COR-L47 (cell line): ENCODE measurements around the gene MMP12.

Source experiments
- DNase-seq: peaks from one replicate; lab custom pipeline; 2025; lab: John Stamatoyannopoulos, UW

The MMP12 gene

DNA sequence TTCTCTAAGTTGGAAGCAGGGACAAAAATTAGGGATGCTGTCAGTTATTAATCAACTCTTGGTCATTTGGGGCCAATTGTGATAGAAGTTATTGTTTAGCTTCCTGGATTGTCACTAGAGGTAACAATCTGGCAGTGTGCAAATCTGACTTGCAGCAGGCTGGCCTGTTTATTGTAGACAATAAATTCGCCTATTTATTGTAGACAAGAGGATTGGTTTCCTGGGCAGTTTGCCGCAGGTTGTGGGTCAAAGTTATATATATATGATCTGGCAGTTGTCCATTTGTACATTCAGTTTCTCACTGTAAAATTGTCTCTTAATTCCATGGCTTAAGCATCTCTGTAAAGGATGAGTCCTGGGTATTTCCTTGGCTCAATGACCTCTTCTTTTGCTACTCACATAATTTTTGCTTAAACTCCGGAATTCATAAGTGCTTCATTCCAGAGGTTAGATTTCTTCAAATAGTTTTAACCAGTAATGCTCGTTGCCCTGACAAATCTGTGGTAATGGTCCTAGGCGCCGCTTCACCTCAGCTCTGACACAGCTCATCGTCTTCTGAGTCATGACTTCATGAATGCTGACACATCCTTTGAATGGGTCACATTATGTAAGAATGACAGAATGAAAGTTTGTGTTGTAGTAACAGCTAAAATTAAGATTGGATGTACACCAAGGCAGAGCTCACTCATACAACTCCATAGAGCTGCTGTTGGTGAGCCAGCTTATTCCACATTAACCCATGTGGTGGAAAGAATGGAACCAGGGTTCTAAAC is 23.6 kb downstream of the MMP12 start:
- no peak for DNase-seq

DNA sequence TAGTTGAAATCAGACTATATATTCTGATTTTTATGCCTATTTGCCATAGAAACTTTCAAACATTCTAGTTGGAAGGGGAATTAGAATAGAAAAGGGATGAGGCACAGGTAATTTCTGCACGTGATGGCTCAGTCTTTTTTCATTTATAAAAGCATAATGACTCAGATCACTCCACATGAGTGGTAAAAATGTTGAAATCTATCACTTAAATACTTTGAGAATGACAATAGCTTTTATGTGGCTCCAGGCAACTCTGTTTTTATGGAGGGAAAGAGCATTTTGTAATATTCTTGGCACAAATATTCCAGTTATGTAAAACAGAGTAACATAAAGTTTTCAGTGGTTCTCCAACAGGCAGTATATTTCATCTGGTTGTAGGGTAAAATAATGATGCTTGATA is 25.5 kb downstream of the MMP12 start:
- DNase-seq, result no peak

GRCh38 chr11:102846292-102846691 is 28.5 kb downstream of the MMP12 start:
- DNase-seq, result no peak

- no peak for DNase-seq
Observed at GRCh38 chr11:102843489-102843888, 31.3 kb downstream of the MMP12 start, which contains the start of gene MMP3. MMP3 (minus strand) TSS chr11:102843609; CDS start chr11:102843546, 63 bp downstream.

DNA sequence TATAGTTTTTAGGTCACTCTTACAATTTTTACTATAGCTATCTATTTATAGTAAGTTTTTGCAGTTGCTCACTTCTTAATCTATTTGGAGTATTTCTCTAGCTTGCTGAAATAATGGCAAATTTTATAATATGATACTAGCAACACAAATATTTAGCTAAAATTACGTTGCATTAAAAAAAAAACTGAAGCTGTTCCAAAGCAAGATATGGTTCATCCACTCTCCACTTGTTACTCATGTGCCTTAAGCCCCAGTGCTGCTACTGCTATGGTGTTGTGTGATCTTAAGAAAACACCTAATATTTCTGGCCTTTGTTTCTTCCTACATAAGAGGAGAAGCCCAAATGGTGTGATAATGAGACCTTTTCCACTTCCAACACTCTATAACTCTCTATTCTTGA is 31.9 kb downstream of the MMP12 start:
- DNase-seq, result no peak

DNA sequence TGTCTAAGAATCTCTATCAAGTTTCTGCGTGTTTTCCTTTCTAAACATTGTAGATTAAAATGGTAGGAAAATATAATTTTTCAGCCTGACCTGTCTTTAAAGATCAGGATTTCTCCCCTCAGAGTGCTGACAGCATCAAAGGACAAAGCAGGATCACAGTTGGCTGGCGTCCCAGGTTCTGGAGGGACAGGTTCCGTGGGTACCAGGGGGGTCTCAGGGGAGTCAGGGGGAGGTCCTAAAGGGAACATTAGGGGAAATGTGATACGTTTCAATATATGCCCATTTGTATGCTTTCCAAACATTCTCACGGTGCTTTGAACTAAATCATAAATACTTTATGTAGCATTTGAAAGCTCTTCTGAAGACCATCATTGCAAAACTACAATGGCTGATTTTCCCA is 34.8 kb downstream of the MMP12 start:
- DNase-seq, result no peak

DNA sequence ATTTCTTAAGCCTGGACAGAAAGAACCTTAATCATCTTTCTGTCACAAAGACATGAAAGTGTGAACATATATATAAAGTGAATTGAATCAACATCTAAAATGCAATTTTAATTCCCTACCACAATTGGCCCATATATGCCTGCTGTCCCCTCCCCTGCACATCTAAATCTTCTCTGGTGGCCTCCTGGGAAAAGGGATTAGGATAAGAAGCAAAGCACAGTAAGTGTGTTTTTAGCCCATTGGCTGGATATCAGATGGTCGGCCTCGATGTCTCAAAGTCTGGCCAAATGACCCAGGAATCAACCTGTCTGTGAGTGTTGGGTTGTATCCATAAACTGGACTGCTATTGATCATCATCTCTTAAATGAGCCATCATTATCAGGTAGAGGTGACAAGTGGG is 37.1 kb downstream of the MMP12 start:
- no peak for DNase-seq

DNA sequence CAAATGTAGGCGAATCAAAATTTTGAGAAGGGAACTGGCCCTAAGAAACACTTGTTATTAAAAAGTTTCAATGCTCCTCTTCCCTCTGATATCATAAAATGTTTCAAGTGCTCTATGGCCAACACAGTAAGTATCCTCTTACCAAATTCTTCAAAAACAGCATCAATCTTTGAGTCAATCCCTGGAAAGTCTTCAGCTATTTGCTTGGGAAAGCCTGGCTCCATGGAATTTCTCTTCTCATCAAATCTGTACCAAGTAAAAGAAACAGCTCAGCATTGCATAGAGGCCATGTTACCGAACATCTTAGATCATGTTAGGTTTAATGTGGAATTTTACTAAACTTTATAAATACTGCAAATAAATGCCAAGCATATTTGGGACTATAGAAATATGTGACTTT is 37.6 kb downstream of the MMP12 start:
- DNase-seq, result no peak

- no peak for DNase-seq
Observed at GRCh38 chr11:102836290-102836875, 38.4 kb downstream of the MMP12 start.

DNA sequence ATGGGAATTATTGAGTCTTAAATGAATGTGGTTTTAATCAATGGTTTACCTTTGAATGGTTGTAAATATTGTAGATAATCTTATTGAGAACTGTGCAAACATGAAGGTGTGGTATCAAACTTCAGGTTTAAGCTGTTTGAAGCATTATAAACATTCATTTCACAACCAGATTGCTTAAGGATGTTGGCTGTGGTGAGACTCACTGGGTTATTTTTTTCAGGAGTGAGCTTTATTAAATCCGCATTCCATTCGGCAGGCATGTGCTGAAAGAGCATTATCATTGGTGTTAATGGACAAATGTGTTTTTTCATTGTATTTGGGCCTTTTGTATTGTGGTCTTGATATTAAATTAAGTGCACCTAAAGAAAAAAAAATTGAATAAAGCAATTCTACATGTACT is 41.1 kb downstream of the MMP12 start:
- no peak for DNase-seq

DNA sequence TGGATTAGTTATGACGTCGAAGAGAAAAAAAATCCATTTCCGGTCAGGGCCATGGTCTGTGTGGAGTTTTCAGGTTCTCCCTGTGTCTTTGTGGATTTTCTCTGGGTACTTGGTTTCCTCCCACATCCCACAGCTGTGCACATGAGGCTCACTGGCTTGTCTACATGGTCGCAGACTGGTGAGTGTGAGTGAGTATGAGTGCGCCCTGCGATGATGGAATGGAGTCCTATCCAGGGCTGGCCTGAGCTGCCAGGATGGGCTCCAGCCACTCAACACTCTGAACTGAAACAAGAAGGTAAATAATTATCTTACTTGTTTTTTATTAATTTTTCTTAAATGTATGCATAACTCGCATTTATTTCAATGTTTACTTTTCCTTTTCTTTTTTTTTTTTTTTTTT is 42.2 kb downstream of the MMP12 start:
- no peak for DNase-seq

DNA sequence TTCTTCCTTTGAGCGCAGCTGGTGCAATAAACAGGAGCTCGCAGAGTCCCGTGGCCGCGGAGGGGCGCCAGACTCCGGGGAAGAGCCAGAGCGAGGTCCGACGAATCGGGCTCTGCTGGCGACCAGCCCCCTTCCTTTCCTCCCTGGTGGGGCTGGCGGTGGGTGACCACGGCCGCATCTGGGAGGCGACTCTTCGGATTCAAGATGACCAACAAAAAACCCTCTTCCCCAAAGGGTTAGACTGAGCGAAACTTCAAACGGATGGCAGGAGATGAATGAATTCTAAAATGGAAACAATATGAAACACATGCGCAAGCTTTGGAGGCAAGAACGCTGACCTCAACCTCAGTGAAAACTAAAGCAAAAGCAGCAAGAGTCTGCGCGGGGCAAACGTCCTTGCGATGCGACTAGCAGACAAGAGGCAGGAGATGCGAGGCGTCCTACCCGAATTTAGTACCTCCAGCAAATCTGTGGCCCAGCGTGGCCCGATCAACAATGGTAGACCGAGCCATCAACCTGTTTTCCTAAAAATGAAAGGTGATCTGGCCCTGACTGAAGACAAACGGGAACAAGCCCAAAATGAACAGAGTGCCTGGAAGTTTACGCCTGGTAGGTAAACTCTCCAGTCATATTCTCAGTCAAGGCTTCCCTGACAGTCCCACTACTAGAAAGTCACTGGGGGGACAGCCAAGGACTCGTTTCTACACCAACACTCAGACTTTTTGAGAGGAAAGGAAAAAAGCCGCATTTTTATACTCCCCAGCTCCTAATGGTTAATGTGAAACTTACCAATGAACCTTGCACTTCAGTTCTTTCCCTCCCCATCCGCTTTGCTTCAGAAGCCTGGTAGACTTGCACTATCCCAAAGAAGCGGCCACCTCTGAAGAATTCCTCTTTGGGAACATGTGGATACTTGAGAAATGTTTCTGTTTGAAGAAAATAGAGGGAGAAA is 43.0 kb downstream of the MMP12 start:
- DNase-seq, result no peak

- DNase-seq, result no peak
Observed at GRCh38 chr11:102831128-102831488, 43.7 kb downstream of the MMP12 start.

DNA sequence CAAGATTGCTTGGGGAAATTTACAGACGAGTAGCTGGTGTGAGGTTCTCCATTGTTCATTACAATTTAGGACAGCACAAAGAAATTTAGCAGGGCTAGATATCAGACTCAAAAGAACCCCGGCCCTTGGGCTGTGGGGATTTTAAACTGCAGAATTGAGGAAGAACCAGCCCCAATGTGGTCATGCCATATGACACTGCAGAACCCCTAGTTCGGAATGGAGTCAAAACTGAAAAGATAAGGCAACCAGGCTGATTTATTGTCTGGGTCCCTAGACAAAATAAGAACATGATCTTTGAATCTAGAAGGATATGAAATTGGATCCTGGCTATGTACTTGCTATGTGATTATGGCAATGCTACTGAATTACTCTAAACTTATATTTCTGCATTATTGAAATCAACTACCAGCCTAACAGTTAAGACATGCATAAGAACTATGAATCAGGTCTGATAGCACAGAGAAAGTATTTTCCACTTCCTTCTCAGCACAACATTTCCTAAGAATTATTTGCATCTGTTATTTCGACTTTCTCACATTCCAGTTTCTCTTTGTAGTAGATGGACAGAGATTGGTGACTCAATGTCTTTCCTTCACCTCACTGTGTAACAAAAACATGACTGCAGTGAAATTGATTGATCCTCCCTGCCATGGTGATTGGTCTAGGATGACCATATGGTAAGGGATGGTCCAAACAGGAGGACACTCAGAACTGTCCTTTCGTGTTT is 44.6 kb downstream of the MMP12 start:
- DNase-seq, result no peak

- DNase-seq, result no peak
Observed at GRCh38 chr11:102829316-102830000, 45.3 kb downstream of the MMP12 start.

DNA sequence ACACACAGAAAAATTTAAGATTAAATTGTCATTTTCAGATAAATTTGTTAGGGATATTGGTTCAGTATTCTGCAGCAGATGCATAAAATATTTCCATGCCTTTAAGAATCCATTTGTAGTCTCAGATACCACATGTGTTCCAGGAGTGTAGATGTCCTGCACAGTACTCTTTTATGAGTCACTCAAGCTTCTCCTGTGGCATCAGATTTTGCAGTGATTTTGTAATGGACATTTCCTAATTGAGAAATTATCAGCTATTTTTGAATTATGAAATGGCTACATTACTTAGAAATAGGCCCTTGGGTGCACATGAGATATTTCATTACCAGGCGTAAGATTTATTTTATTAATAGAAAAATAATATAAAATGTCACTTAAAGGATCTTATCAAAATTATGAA is 50.2 kb downstream of the MMP12 start:
- DNase-seq, result no peak

DNA sequence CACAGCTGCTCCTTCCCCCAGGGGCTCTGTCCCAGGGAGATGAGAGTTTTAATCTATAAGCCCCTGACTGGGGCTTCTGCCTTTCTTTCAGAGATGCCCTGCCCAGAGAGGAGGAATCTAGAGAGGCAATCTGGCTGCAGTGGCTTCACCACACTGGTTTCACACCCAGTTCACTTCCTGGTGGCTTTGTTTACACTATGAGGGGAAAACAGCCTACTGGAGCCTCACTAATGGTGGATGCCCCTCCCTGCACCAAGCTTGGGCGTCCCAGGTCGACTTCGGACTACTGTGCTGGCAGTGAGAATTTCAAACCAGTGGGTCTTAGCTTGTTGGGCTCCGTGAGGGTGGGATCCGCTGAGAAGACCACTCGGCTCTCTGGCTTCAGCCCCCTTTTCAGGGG is 55.3 kb downstream of the MMP12 start:
- no peak for DNase-seq

DNA sequence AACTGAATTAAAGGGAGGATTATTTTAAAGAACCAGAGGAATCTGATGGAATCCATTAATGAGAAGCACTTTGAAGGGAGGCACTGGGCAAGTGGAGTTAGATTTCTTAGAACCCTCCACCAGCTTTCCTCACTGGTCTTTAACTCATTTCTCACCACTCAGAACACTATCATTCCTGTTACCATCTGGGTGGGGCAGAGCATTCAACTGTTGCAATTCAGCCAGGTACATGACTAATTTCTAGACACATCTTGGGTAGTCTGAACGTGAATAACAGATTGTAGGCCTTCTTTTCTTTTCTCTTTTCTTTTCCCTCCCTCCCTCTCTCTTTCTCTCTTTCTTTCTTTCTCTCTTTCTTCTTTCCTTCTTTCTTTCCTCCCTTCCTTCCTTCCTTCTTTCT is 61.3 kb downstream of the MMP12 start:
- no peak for DNase-seq
